GM13977 (cell line): ENCODE measurements around the gene DIAPH2.
A peak's percentile ranks its signal among the peaks of the same experiment; 100 is the strongest.
"Not testable (repeated sequence)": the region's sequence is repeated elsewhere in the genome, so short reads cannot be mapped to it uniquely, and the experiment has no call there.

Experiments used
- DNase-seq: peaks from one replicate; pipeline ENCODE4 v3.0.0; 2012; ENCODE audit warnings: low spot score
- in situ Hi-C: fragments of 300-500 bp; cut with MboI; formaldehyde crosslinking; loops from one replicate; pipeline ENCODE4 v1.12.0; 2022; ENCODE audit warnings: low sequenced_read_pairs, low pct_unique_long_range_greater_than_20kb, mixed read lengths, inconsistent platforms; ENCODE audit not compliant: unreplicated experiment
- TF ChIP-seq, protein P1 (sequence below): IDR thresholded peaks from 2 replicates; pipeline ENCODE4 v1.5.1; 2012; ENCODE audit warnings: mild to moderate bottlenecking, control low read depth; ENCODE audit not compliant: insufficient read depth; ENCODE audit errors: extremely low read depth, missing control alignments

The DIAPH2 gene

DNA sequence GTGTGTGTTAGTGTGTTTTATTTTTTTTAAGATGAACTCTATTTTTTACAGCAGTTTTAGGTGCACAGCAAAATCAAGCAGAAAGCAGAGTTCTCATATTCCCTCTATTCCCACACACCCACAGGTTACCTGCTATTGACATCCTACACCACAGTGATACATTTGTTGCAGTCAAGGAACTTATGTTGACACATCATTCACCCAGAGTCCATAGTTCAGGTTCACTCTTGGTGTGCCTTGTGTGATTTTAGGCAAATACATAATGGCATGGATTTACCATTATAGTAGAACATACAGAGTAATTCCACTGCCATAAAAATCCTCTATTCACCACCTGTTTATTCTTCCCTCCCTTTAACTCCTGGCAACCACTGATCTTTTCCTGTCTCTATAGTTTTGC is 28.7 kb downstream of the DIAPH2 start:
- in situ Hi-C loops: no loop called here
- DNase-seq: no peak
- TF ChIP-seq, protein P1, sequence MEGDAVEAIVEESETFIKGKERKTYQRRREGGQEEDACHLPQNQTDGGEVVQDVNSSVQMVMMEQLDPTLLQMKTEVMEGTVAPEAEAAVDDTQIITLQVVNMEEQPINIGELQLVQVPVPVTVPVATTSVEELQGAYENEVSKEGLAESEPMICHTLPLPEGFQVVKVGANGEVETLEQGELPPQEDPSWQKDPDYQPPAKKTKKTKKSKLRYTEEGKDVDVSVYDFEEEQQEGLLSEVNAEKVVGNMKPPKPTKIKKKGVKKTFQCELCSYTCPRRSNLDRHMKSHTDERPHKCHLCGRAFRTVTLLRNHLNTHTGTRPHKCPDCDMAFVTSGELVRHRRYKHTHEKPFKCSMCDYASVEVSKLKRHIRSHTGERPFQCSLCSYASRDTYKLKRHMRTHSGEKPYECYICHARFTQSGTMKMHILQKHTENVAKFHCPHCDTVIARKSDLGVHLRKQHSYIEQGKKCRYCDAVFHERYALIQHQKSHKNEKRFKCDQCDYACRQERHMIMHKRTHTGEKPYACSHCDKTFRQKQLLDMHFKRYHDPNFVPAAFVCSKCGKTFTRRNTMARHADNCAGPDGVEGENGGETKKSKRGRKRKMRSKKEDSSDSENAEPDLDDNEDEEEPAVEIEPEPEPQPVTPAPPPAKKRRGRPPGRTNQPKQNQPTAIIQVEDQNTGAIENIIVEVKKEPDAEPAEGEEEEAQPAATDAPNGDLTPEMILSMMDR: no peak

GRCh38 chrX:96714393-96714792 is 29.8 kb downstream of the DIAPH2 start:
- DNase-seq, in situ Hi-C loops: not testable (repeated sequence)

- TF ChIP-seq, protein P1: no peak
- in situ Hi-C loops: no loop called here
These were observed 30.8 kb downstream of the DIAPH2 start for GRCh38 chrX:96715481-96715880.

DNA sequence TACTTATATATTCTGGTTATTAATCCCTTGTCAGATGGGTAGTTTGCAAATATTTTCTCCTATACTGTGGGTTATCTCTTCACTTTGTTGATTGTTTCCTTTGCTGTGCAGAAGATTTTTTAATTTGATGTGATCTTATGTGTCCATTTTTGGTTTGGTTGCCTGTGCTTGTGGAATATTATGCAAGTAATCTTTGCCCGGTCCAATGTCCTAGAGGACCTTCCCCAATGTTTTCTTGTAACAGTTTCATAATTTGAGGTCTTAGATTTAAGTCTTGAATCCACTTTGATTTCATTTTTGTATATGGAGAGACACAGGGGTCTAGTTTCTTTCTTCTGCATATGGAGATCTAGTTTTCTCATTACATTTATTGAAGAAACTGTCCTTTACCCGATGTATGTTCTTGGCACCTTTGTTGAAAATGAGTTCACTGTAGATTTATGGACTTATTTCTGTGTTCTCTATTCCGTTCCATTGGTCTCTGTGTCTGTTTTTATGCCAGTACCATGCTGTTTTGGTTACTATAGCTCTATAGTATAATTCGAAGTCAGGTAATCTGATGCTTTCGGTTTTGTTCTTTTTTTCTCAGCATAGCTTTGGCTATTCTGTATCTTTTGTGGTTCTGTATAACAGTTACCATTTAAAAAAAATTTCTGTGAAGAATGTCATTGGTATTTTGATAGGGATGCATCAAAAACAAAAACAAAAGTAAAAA is 34.7 kb downstream of the DIAPH2 start:
- in situ Hi-C loops: no loop called here
- TF ChIP-seq, protein P1: no peak
- no peak for DNase-seq

More at GRCh38 chrX:96715481-96715880, 30.8 kb downstream of the DIAPH2 start:
- DNase-seq: no peak

GRCh38 chrX:96721354-96721753 is 36.7 kb downstream of the DIAPH2 start:
- in situ Hi-C loops: no loop called here
- TF ChIP-seq, protein P1: no peak
- DNase-seq: peak; percentile 31

GRCh38 chrX:96722781-96723180 is 38.1 kb downstream of the DIAPH2 start:
- no peak for DNase-seq
- in situ Hi-C loops: no loop called here
- TF ChIP-seq, protein P1: no peak

DNA sequence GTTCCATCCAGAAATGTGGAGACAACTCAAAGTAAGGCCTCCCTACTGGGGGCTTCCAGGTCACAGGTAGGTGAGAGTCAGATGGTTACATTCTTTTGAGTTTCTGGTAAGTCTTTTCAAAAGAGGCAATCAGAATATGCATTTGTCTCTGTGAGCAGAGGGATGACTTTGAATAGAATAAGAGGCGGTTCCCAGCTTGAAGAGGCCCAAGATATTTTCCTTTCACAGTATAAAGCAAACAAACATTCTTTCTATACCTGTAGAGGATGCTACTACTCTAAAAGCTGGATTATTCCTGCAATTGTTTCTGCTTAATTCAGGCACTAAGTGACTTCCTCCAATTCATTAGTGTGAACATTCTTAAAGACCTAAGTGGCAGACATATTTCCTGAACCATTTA is 44.4 kb downstream of the DIAPH2 start:
- in situ Hi-C loops: no loop called here
- DNase-seq: no peak
- TF ChIP-seq, protein P1: no peak
